Loucy (cell line): ENCODE measurements around the gene TSPAN13.

Experiments used
- H2AFZ ChIP-seq: fragments of 200-600 bp; sonication (generic); 2 replicates; pipeline ENCODE4 v1.6.0; 2016; ENCODE audit warnings: antibody characterized with exemption, mild to moderate bottlenecking, low read length, moderate library complexity
- H3F3A ChIP-seq: fragments of 200-600 bp; 2 replicates; pipeline ENCODE4 v1.6.0; 2016; ENCODE audit warnings: antibody characterized with exemption, low read depth, mild to moderate bottlenecking
- H3K27me3 ChIP-seq: fragments of 200-600 bp; sonication (generic); 2 replicates; pipeline ENCODE4 v1.6.1; 2014; ENCODE audit warnings: low read length, mild to moderate bottlenecking; ENCODE audit not compliant: insufficient read depth, poor library complexity, severe bottlenecking
- H3K36me3 ChIP-seq: fragments of 200-600 bp; sonication (generic); 2 replicates; pipeline ENCODE4 v1.6.1; 2016; ENCODE audit warnings: low read length; ENCODE audit not compliant: insufficient read depth
- H3K4me1 ChIP-seq: fragments of 200-600 bp; sonication (generic); 2 replicates; pipeline ENCODE4 v1.5.1; 2014; ENCODE audit warnings: low read length, mild to moderate bottlenecking; ENCODE audit not compliant: insufficient read depth, poor library complexity, severe bottlenecking
- H3K4me2 ChIP-seq: fragments of 200-600 bp; sonication (generic); 2 replicates; pipeline ENCODE4 v1.6.0; 2014; ENCODE audit warnings: antibody characterized with exemption, low read length, low read depth, mild to moderate bottlenecking; ENCODE audit not compliant: poor library complexity, severe bottlenecking
- H3K4me3 ChIP-seq: fragments of 200-600 bp; sonication (generic); 2 replicates; pipeline ENCODE4 v1.5.1; 2014; ENCODE audit warnings: low read length, mild to moderate bottlenecking, mixed read lengths; ENCODE audit not compliant: poor library complexity, severe bottlenecking
- H3K79me2 ChIP-seq: fragments of 200-600 bp; sonication (generic); 2 replicates; pipeline ENCODE4 v1.6.1; 2014; ENCODE audit warnings: low read length; ENCODE audit not compliant: insufficient read depth
- H3K9ac ChIP-seq: fragments of 200-600 bp; sonication (generic); 2 replicates; pipeline ENCODE4 v1.6.0; 2014; ENCODE audit warnings: mild to moderate bottlenecking, low read depth, low read length, moderate library complexity; ENCODE audit not compliant: poor library complexity, severe bottlenecking
- H3K9me2 ChIP-seq: fragments of 200-600 bp; sonication (generic); replicated peaks from 2 replicates; pipeline ENCODE4 v1.6.1; 2016; ENCODE audit warnings: low read depth, low read length, mixed read lengths
- H3K9me3 ChIP-seq: fragments of 200-600 bp; sonication (generic); 2 replicates; pipeline ENCODE4 v1.6.1; 2014; ENCODE audit warnings: mild to moderate bottlenecking, antibody characterized with exemption, low read length, low read depth; ENCODE audit not compliant: insufficient read depth
- H4K20me1 ChIP-seq: fragments of 200-600 bp; sonication (generic); 2 replicates; pipeline ENCODE4 v1.6.0; 2014; ENCODE audit warnings: antibody characterized with exemption, low read length, mild to moderate bottlenecking; ENCODE audit not compliant: insufficient read depth, poor library complexity, severe bottlenecking
- CTCF ChIP-seq: fragments of 200-600 bp; sonication (generic); conservative IDR thresholded peaks from 2 replicates; pipeline ENCODE4 v1.5.1; 2014; ENCODE audit warnings: mild to moderate bottlenecking, antibody characterized with exemption, low read length
- EZH2phosphoT487 ChIP-seq: fragments of 200-600 bp; IDR thresholded peaks from 2 replicates; pipeline ENCODE4 v1.6.1; 2018; ENCODE audit warnings: antibody characterized with exemption, mild to moderate bottlenecking, moderate library complexity, borderline replicate concordance

Gene TSPAN13

DNA sequence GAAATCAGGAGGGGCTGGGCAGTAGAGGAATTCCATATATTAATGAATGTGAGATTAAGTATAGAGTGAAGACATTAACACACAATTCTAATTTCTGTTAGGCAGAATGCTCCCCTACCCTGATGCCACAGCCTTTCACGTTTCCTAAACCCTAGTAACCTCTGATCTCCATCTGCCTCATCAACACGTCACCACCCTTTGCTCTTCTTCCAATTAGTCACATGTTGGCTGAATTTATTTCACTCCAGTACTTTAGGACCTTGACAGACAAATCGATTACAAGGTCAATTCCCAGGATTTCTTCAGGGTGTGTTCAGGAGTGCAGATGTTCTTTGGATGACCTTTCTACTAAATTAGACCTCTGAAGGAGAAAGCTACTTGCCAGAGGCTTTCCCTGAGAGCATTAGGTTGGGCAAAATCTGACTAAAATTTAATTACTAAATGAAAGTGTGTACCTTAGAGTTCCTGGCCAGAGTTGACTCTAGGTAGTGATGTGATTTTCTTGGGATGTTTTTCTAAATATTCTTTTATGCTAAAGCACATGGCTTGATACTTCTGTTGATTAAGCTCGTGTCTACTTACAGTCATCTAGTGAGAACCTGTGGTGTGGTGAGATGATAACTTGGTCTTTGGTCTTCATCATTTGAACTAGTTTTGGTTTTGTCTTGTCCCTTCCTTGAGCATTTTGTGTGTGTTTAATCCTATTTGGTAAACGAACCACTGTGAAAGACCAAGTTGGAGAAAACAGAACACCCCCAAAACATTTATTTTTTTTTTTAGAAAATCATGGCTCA, 38.5 kb downstream of the TSPAN13 start:
- no peaks in the 10 kb centered on the region for H3K9me3 ChIP-seq
- H3K9me2 ChIP-seq = no peaks in the 10 kb centered on the region
- no peaks in the 10 kb centered on the region for H3K4me1 ChIP-seq
- no peaks in the 10 kb centered on the region for H3F3A ChIP-seq
- no peaks in the 10 kb centered on the region for H3K36me3 ChIP-seq
- no peak for TF ChIP-seq CTCF
- no peak for TF ChIP-seq EZH2phosphoT487
- H4K20me1 ChIP-seq = no peaks in the 10 kb centered on the region
- H2AFZ ChIP-seq = no peak overlapping the region
- no peaks in the 10 kb centered on the region for H3K79me2 ChIP-seq
- no peaks in the 10 kb centered on the region for H3K27me3 ChIP-seq
- H3K4me3 ChIP-seq = no peak overlapping the region
- H3K4me2 ChIP-seq = no peak overlapping the region
- H3K9ac ChIP-seq = no peak overlapping the region

DNA sequence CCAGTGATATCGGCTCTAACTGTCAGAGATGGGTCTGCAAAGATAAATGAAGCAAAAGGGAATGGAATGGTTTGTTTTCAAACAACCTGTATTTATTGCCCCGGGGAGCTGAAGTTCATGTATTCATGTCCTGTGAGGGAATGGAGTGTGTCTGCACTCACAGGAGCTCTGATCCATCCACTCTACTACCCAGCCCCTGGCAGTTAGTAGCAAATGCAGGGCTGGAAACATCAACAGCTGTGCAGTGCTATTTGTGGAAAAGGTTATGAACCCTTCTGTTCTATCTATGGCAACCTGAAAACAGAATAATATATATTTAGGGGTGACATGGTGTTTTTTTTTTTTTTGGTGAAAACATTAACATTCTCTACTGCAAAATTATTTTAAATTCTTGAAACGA, 41.4 kb downstream of the TSPAN13 start:
- Histone ChIP-seq H3K9me3 (no peaks in the 10 kb centered on the region), H3K4me2 (no peak overlapping the region), H3K9ac (no peak overlapping the region), H3K27me3 (no peaks in the 10 kb centered on the region), H4K20me1 (no peaks in the 10 kb centered on the region), H2AFZ (no peak overlapping the region), H3K36me3 (no peaks in the 10 kb centered on the region), H3K4me3 (no peak overlapping the region), H3K9me2 (no peaks in the 10 kb centered on the region), H3F3A (no peaks in the 10 kb centered on the region), H3K4me1 (no peaks in the 10 kb centered on the region), H3K79me2 (no peaks in the 10 kb centered on the region)
- TF ChIP-seq EZH2phosphoT487 = no peak
- TF ChIP-seq CTCF = no peak

DNA sequence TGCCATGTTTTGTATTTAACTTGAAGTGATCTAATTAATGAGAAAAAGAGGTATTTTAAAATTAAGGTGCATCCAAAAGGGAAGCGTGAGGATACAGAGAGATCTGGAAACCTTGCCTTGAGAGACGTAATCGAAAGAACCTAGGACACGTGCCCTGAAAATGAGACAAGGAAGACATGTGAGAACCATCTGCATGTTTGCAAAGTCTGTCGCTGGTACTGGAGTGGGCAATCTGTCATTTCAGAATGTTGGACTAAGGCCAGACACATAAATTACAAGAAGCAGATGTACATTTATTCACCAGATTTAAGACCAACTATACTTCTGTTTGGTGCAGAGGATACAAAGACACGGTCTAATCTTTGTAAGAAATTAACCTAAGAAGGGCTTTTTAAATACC, 42.1 kb downstream of the TSPAN13 start:
- Histone ChIP-seq H3K4me1 (no peaks in the 10 kb centered on the region), H2AFZ (no peak overlapping the region), H3K9me2 (no peaks in the 10 kb centered on the region), H3K4me3 (no peak overlapping the region), H3K9ac (no peak overlapping the region), H4K20me1 (no peaks in the 10 kb centered on the region), H3K36me3 (no peaks in the 10 kb centered on the region), H3K27me3 (no peaks in the 10 kb centered on the region), H3K79me2 (no peaks in the 10 kb centered on the region), H3K4me2 (no peak overlapping the region), H3K9me3 (no peaks in the 10 kb centered on the region), H3F3A (no peaks in the 10 kb centered on the region)
- TF ChIP-seq EZH2phosphoT487 (no peak), CTCF (no peak)
